CD4-positive, alpha-beta T cell treated with Interleukin-17A for 4 hours (primary cell): ENCODE measurements around the gene PLEKHG1.

Source experiments
- DNase-seq: peaks from one replicate; pipeline ENCODE4 v3.0.0-alpha.2; 2020; ENCODE audit warnings: mixed read lengths

PLEKHG1 gene

GRCh38 chr6:150599199-150600009 is at the start of gene PLEKHG1:
Gene PLEKHG1 (plus strand): TSS chr6:150599885. CDS start chr6:150733682, 133,797 bp downstream.
- peak; percentile 56 for DNase-seq

GRCh38 chr6:150550244-150550643 is 49.4 kb upstream of the PLEKHG1 start:
- no peak for DNase-seq

- DNase-seq = no peak
These were observed 42.6 kb upstream of the PLEKHG1 start for GRCh38 chr6:150557043-150557599.

- no peak for DNase-seq
These were observed 39.4 kb upstream of the PLEKHG1 start for GRCh38 chr6:150560004-150560883.

GRCh38 chr6:150560884-150561219 is 38.8 kb upstream of the PLEKHG1 start:
- DNase-seq = no peak

GRCh38 chr6:150565945-150566344 is 33.7 kb upstream of the PLEKHG1 start:
- DNase-seq = no peak

GRCh38 chr6:150566486-150566885 is 33.2 kb upstream of the PLEKHG1 start:
- DNase-seq = no peak

- no peak for DNase-seq
These were observed 32.3 kb upstream of the PLEKHG1 start for GRCh38 chr6:150567380-150567779.

GRCh38 chr6:150567823-150568383 is 31.8 kb upstream of the PLEKHG1 start:
- DNase-seq = no peak

GRCh38 chr6:150568560-150568959 is 31.1 kb upstream of the PLEKHG1 start:
- DNase-seq = no peak

GRCh38 chr6:150569161-150569560 is 30.5 kb upstream of the PLEKHG1 start:
- DNase-seq = no peak

GRCh38 chr6:150573041-150573681 is 26.5 kb upstream of the PLEKHG1 start:
- DNase-seq = no peak

GRCh38 chr6:150575836-150576235 is 23.8 kb upstream of the PLEKHG1 start:
- no peak for DNase-seq

GRCh38 chr6:150576651-150577226 is 22.9 kb upstream of the PLEKHG1 start:
- DNase-seq = no peak

GRCh38 chr6:150579611-150580010 is 20.1 kb upstream of the PLEKHG1 start:
- DNase-seq = no peak

GRCh38 chr6:150580489-150580888 is 19.2 kb upstream of the PLEKHG1 start:
- no peak for DNase-seq

- no peak for DNase-seq
These were observed 15.6 kb upstream of the PLEKHG1 start for GRCh38 chr6:150584065-150584464.

GRCh38 chr6:150584596-150584995 is 15.1 kb upstream of the PLEKHG1 start:
- DNase-seq = no peak

GRCh38 chr6:150586850-150587359 is 12.8 kb upstream of the PLEKHG1 start:
- DNase-seq = no peak

- DNase-seq = no peak
These were observed 12.0 kb upstream of the PLEKHG1 start for GRCh38 chr6:150587637-150588036.

GRCh38 chr6:150588888-150589499 is 10.7 kb upstream of the PLEKHG1 start:
- DNase-seq = no peak

- no peak for DNase-seq
These were observed 9.8 kb upstream of the PLEKHG1 start for GRCh38 chr6:150589852-150590251.
